Ramos (cell line): ENCODE data around the gene ELF3.
"Not testable (repeated sequence)": the region's sequence is repeated elsewhere in the genome, so short reads cannot be mapped to it uniquely, and the experiment has no call there.

Experiments
- in situ Hi-C: fragments of 300-500 bp; cut with MboI; formaldehyde crosslinking; loops from one replicate; pipeline ENCODE4 v1.14.3; 2022; ENCODE audit warnings: low sequenced_read_pairs; ENCODE audit not compliant: unreplicated experiment

The ELF3 gene

GRCh38 chr1:202029171-202029665, 18.8 kb downstream of the ELF3 start:
- in situ Hi-C loops: no loop called here

DNA sequence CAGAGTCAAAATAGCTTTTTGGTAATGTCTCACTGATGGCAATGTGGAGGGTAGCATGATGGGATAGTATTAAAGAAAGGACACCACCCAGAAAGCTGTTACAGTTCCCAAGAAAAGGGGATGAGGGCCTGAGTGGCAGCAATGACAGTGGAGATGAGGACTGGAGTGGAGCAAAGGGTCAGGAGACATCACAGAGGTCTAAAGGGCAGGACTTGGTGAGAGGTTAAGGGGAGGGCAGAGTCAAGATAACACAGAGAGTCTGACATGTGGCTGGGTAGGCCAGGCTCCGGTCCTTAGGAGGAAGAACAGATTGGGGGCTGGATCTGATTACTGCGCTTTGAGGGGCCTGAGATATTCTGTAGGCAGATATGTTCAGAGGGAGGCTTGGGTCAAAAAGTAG, 19.3 kb downstream of the ELF3 start:
- in situ Hi-C loops: no loop called here

- in situ Hi-C loops: no loop called here
These were observed 21.4 kb downstream of the ELF3 start for GRCh38 chr1:202031796-202032195.

DNA sequence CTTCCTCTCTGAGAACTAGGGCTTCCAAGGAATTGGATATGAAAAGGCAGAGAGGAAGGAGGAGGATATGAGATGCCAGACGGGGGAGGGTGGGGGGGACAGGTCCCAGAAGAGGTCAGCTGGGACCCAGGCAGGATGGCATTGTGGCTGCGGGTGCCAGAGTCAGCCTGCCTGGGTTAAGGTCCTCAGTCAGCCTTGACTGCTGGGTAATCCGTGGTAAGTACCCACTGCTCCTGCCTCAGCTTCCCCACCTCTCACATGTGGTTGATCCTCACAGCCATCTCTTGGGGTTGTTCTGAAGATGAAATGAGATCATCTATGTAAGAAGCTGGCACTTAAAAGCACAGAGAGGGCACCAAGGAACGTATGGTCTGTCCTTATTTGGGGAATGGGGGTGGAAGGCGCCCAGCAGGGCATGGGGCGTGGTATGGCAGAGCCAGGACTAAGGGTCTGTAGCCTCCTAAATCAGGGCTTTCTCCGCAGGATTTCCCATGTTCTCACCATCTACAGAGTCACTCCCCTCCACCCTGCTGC, 23.8 kb downstream of the ELF3 start:
- in situ Hi-C loops: no loop called here

DNA sequence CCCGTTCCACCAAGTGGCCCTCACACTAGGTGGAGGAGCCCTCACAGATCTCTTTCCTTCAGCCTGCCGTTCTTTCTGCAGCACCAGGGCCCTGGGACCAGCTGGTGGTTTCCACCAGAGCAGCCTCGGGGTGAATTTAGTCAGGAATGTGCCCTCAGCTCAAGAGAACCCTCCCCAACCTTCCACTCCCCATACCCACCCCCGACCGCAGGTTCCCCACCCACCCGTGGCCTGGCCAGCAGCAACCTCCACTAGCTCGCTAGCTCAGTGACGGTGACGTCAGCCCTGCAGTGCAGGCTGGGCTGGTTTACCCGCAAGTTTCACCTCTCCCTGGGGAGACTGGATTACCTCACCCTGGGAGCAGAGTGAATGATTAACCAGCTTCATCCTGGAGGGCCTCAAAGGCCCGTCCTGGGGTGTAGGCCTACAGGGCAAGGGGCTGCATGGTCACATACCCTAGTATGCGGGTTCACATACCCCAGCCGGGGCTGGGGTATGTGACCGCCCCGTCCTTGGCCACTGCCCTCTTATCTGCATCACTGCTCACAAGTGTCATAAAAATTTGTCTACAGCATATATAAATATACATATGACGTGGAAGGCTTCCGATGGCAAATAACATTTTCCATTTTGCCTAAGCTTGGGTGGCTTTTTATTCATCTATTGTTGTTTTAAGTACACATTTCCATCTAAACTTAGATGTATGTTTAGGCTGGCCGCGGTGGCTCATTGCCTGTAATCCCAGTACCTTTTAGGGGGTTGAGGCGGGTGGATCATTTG, 24.5 kb downstream of the ELF3 start:
- in situ Hi-C loops: no loop called here

DNA sequence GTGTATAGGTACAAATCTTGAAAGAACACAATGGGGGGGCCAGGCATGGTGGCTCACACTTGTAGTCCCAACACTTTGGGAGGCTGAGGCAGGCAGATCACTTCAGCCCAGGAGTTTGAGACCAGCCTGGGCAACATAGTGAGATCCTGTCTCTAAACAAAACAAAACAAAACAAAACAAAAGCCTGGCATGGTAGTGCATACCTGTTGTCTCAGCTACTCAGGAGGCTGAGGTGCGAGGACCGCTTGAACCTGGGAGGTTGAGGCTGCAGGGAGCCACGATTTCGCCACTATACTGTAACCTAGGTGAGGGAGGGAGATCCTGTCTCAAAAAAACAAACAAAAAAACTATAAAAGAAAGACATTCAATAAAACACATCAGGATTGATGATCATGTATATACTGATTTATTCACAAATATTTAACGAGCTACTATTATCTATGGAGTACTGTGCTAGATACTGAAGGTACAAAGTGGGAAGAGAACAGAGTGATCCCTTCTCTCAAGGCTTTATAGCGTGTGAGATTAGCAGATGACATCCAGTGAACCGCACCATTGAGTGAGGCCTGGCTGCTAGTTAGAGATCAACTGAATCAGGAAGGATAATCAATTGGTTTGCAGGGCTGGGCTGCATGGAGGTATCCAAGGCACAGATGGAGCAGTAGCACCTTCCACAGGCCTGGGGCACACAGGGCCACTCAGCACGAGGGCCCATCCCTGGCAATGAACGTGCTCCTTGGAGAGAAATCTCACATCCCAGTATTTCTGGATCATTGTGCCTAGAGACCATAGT, 26.4 kb downstream of the ELF3 start:
- in situ Hi-C loops: no loop called here

- in situ Hi-C loops: no loop called here
These were observed 27.4 kb downstream of the ELF3 start for GRCh38 chr1:202037706-202038296.

DNA sequence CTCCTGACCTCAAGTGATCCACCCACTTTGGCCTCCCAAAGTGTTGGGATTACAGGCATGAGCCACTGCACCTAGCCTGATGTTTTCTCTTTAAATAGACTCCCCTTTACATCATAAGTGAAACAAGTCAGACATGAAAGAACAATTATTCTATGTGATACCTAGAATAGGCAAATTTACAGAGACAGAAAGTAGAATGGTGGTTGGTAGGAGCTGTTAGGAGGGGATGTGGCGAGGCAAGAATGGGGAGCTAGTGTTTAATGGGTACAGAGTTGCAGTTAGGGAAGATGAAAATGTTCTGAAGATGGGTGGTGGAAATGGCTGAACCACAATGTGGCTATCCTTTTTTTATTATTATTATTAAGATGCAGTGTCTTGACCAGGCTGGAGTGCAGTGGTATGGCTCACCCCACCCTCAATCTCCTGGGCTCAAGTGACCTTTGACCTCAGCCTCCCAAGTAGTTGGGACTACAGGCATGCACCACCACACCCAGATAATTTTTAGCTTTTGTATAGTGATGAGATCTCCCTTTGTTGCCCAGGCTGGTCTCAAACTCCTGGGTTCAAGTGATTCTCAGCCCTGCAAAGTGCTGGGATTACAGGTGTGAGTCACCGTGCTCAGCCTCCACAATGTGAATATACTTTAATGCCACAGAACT, 28.4 kb downstream of the ELF3 start:
- in situ Hi-C loops: no loop called here

DNA sequence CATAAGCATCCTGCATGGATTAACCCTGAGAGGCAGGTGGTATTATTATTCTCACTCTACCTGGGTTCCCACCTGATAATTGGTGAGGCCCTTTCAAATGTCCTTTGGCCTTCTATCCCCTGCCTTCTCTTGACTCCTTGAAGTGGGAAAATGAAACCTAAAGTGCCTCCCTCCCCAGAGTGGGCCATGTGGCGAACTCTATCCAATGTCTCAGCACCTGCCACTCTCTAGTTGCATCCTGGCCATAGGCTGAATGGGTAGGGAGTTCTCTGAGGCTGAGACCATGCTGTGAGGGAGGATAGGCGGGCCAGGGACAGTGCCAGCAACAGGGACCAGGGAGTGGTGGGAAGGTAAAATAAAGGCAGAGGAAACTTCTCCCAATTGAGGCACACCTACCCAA, 35.3 kb downstream of the ELF3 start:
- in situ Hi-C loops: no loop called here

- in situ Hi-C loops: no loop called here
These were observed 35.8 kb downstream of the ELF3 start for GRCh38 chr1:202046227-202046626.

GRCh38 chr1:202046748-202047708, 36.6 kb downstream of the ELF3 start:
- in situ Hi-C loops: no loop called here

GRCh38 chr1:202047977-202048376, 37.6 kb downstream of the ELF3 start:
- in situ Hi-C loops: no loop called here

GRCh38 chr1:202049129-202049528, 38.7 kb downstream of the ELF3 start:
- in situ Hi-C loops: no loop called here

DNA sequence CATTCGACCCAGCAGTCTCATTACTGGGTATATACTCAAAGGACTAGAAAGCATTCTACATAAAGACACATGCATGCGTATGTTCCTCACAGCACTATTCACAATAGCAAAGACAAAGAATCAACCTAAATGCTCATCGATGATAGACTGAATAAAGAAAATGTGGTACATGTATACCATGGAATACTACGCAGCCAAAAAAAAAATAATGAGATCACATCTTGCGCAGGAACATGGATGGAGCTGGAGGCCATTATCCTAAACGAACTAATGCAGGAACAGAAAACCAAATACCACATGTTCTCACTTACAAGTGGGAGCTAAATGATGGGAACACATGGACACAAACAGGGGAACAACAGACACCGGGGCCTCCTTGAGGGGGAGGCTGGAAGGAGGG, 43.7 kb downstream of the ELF3 start:
- in situ Hi-C loops: no loop called here

- in situ Hi-C loops: not testable (repeated sequence)
These were observed 44.3 kb downstream of the ELF3 start for GRCh38 chr1:202054673-202055072.

GRCh38 chr1:202056644-202057334, 46.4 kb downstream of the ELF3 start:
- in situ Hi-C loops: no loop called here

- in situ Hi-C loops: not testable (repeated sequence)
These were observed 46.9 kb downstream of the ELF3 start for GRCh38 chr1:202057335-202057704.

DNA sequence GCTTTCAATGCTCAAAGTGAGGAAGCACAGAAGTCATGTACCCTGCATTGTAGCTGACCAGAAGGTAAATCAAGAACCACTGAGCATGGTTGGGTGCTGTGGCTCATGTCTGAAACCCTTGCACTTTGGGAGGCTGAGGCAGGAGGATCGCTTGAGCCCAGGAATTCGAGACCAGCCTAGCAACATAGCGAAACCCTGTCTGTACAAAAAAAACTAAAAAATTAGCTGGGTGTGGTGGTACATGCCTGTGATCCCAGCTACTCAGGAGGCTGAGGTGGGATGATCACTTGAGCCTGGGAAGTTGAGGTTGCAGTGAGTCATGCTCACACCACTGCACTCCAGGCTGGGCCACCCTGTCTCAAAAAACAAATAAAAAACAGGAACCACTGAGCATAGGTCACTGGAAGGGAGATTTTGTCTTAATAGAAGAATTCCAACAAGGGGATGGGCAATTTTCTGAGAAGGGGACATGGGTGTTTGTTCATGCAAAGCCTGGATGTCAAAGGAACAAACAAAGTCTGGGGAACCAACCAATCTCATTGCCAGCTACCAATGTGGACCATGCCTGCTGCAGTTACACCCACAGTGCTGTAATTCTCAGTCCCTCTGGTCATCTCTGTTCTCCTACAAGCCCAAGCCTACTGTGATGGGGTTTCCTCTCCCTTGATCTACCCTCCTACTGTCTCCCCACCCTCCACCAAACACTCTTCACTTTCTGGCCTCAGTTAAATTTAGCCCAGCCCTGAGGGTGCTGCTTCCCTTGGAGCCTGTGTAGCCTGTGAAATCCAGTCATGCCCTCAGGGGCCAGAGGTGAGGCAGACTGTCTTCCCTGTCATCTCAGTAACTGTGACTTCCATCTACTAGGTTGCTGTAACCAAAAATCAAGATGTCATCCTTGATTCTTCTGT, 47.9 kb downstream of the ELF3 start:
- in situ Hi-C loops: no loop called here
